Fibroblast of lung (primary cell): ENCODE data around the gene PSMC5. TPM values are rescaled to one million over a fixed set of nuclear protein-coding genes. Genes with fewer than 3 reads are reported as not detected.
"Not testable (repeated sequence)": the region's sequence is repeated elsewhere in the genome, so short reads cannot be mapped to it uniquely, and the experiment has no call there.

ENCODE experiments used
- DNase-seq, 2 donors: peaks; one replicate each; pipeline versions ENCODE4 v3.0.0 to v3.0.0-alpha.2; 2010; ENCODE audit warnings: low read depth in 2 of 2
- H2AFZ ChIP-seq: 2 replicates; pipeline ENCODE4 v1.5.1; 2012; ENCODE audit warnings: low read length, control low read depth, inconsistent platforms
- H3K27ac ChIP-seq: 2 replicates; pipeline ENCODE4 v1.5.1; 2011; ENCODE audit warnings: low read length, control low read depth; ENCODE audit not compliant: insufficient read depth
- H3K27me3 ChIP-seq: 2 replicates; pipeline ENCODE4 v1.5.1; 2011; ENCODE audit warnings: mild to moderate bottlenecking, low read length; ENCODE audit not compliant: control insufficient read depth, insufficient read depth
- H3K36me3 ChIP-seq: 2 replicates; pipeline ENCODE4 v1.5.1; 2011; ENCODE audit warnings: low read length; ENCODE audit not compliant: control insufficient read depth, insufficient read depth
- H3K4me1 ChIP-seq: 2 replicates; pipeline ENCODE4 v1.5.1; 2011; ENCODE audit warnings: low read length; ENCODE audit not compliant: control insufficient read depth, insufficient read depth; ENCODE audit errors: extremely low read depth
- H3K4me2 ChIP-seq: 2 replicates; pipeline ENCODE4 v1.5.1; 2011; ENCODE audit warnings: low read length, control low read depth; ENCODE audit not compliant: insufficient read depth; ENCODE audit errors: extremely low read depth
- H3K4me3 ChIP-seq, 4 experiments: fragments of 200-600 bp in 1 of 4; sonication (generic) in 1 of 4; replicated peaks in 1 of 4; 2 replicates each; pipeline ENCODE4 v1.5.1; 2011 to 2016; ENCODE audit warnings: low read length in 4 of 4, low read depth in 3 of 4, mild to moderate bottlenecking in 3 of 4, control low read depth in 2 of 4, inconsistent platforms in 1 of 4, mixed read lengths in 1 of 4; ENCODE audit not compliant: insufficient read depth in 1 of 4; ENCODE audit errors: control extremely low read depth in 1 of 4
- H3K79me2 ChIP-seq: 2 replicates; pipeline ENCODE4 v1.5.1; 2012; ENCODE audit warnings: mild to moderate bottlenecking, low read length, inconsistent platforms; ENCODE audit not compliant: control insufficient read depth, insufficient read depth
- H3K9ac ChIP-seq: 2 replicates; pipeline ENCODE4 v1.5.1; 2011; ENCODE audit warnings: mild to moderate bottlenecking, low read length, control low read depth; ENCODE audit not compliant: insufficient read depth
- H3K9me3 ChIP-seq: 2 replicates; pipeline ENCODE4 v1.5.1; 2012; ENCODE audit warnings: low read depth, low read length; ENCODE audit not compliant: control insufficient read depth, insufficient read depth
- H4K20me1 ChIP-seq: 2 replicates; pipeline ENCODE4 v1.5.1; 2011; ENCODE audit warnings: low read length; ENCODE audit not compliant: control insufficient read depth, insufficient read depth; ENCODE audit errors: extremely low read depth
- EZH2 ChIP-seq: IDR thresholded peaks from 2 replicates; pipeline ENCODE4 v1.5.1; 2012; ENCODE audit warnings: low read length, control low read depth, mild to moderate bottlenecking; ENCODE audit errors: missing control alignments
- polyA plus RNA-seq, 2 donors: library from polyadenylated mRNA; depleted of rRNA in 1 of 2; stranded (reverse) in 1 of 2; unstranded in 1 of 2; fragments of >200 nt; gene quantifications; 2 replicates each; pipeline ENCODE4 v1.2.1, GENCODE V29; 2011 to 2012; ENCODE audit warnings: missing spikeins in 1 of 2
- total RNA-seq: library from RNA; depleted of rRNA; stranded (reverse); fragments of >200 nt; gene quantifications from 2 replicates; pipeline ENCODE4 v1.2.1, GENCODE V29; 2014
- TF ChIP-seq, protein P1 (sequence below), 2 donors: IDR thresholded peaks in 1 of 2; conservative IDR thresholded peaks in 1 of 2; 1 replicate in 1 of 2; 2 replicates in 1 of 2; pipeline ENCODE4 v1.5.1; 2011 to 2012; ENCODE audit warnings: low read length in 2 of 2, control low read depth in 1 of 2, inconsistent platforms in 1 of 2, low read depth in 1 of 2, mild to moderate bottlenecking in 1 of 2

The PSMC5 gene
- total and polyA plus RNA-seq, 2 donors (not counting 1 experiment from before 2014, with no cell fraction given): 66.9 to 216 TPM

DNA sequence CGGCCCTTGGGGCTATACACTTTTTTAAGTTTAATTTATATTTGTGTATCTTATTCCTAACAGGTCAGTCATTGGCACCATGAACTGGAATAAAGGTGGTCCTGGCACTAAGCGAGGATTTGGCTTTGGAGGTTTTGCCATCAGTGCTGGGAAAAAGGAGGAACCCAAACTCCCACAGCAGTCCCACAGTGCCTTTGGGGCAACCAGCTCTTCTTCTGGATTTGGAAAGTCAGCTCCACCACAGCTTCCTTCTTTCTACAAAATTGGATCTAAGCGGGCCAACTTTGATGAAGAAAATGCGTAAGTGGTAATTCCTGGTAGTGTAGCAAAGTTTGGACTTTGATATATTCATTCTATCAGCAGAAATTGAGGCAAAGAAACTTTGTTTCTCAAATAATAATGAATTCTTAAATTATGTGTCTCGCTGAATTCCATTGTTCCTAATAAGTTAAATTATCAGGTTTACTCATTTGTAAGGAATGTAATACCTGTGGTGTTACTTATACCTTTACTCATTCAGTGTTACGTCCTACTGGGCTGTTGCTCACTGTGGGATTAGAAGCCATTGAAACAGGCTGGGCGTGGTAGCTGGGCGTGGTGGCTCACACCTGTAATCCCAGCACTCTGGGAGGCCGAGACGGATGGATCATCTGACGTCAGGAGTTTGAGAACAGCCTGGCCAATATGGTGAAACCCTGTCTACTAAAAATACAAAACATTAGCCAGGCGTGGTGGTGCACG, 40.1 kb upstream of the PSMC5 start:
- no peak overlapping the region for H2AFZ ChIP-seq
- peaks cover 63% of the 10 kb centered on the region for H3K79me2 ChIP-seq
- no peaks in the 10 kb centered on the region for H3K9me3 ChIP-seq
- no peaks in the 10 kb centered on the region for H3K27me3 ChIP-seq
- TF ChIP-seq, protein P1, sequence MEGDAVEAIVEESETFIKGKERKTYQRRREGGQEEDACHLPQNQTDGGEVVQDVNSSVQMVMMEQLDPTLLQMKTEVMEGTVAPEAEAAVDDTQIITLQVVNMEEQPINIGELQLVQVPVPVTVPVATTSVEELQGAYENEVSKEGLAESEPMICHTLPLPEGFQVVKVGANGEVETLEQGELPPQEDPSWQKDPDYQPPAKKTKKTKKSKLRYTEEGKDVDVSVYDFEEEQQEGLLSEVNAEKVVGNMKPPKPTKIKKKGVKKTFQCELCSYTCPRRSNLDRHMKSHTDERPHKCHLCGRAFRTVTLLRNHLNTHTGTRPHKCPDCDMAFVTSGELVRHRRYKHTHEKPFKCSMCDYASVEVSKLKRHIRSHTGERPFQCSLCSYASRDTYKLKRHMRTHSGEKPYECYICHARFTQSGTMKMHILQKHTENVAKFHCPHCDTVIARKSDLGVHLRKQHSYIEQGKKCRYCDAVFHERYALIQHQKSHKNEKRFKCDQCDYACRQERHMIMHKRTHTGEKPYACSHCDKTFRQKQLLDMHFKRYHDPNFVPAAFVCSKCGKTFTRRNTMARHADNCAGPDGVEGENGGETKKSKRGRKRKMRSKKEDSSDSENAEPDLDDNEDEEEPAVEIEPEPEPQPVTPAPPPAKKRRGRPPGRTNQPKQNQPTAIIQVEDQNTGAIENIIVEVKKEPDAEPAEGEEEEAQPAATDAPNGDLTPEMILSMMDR (conservative IDR thresholded peaks at IDR 0.05 in 1 of 2, IDR thresholded peaks at IDR 0.05 in 1 of 2; ENCODE audit: low read depth in 1 of 2, low read length in 2 of 2): no peak
- no peak for TF ChIP-seq EZH2
- no peak for DNase-seq
- peaks cover 10% of the 10 kb centered on the region for H3K36me3 ChIP-seq
- no peaks in the 10 kb centered on the region for H3K4me1 ChIP-seq
- H3K4me3 ChIP-seq: no peak overlapping the region
- no peak overlapping the region for H3K27ac ChIP-seq
- no peak overlapping the region for H3K4me2 ChIP-seq
- H3K9ac ChIP-seq: no peak overlapping the region
- no peaks in the 10 kb centered on the region for H4K20me1 ChIP-seq

DNA sequence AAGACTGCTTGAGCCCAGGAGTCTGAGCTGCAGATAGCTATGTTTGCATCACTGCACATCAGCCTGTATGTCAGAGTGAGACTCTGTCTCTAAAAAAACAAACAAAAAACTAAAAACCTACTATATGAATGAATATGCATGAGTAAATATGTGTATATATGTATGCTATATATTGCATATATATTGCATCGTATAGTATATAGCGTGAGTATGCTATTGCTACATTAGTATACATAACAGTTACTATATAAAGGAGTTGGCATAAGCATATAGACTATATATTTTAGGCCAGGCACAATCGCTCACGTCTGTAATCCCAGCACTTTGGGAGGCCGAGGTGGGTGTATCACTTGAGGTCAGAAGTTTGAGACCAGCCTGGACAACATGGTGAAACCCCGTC, 37.2 kb upstream of the PSMC5 start:
- peaks cover 1% of the 10 kb centered on the region for H4K20me1 ChIP-seq
- H2AFZ ChIP-seq: no peak overlapping the region
- no peak for DNase-seq
- H3K36me3 ChIP-seq: peaks cover 15% of the 10 kb centered on the region
- no peaks in the 10 kb centered on the region for H3K4me1 ChIP-seq
- peaks cover 38% of the 10 kb centered on the region for H3K79me2 ChIP-seq
- H3K4me2 ChIP-seq: no peak overlapping the region
- no peak overlapping the region for H3K27ac ChIP-seq
- no peak overlapping the region for H3K9ac ChIP-seq
- TF ChIP-seq, protein P1 (conservative IDR thresholded peaks at IDR 0.05 in 1 of 2, IDR thresholded peaks at IDR 0.05 in 1 of 2; ENCODE audit: low read depth in 1 of 2, low read length in 2 of 2): no peak
- TF ChIP-seq EZH2: no peak
- no peaks in the 10 kb centered on the region for H3K27me3 ChIP-seq
- H3K4me3 ChIP-seq: no peak overlapping the region
- H3K9me3 ChIP-seq: no peaks in the 10 kb centered on the region

GRCh38 chr17:63792055-63792729, 35.0 kb upstream of the PSMC5 start:
- TF ChIP-seq EZH2: no peak
- TF ChIP-seq, protein P1 (conservative IDR thresholded peaks at IDR 0.05 in 1 of 2, IDR thresholded peaks at IDR 0.05 in 1 of 2; ENCODE audit: low read depth in 1 of 2, low read length in 2 of 2): no peak
- Histone ChIP-seq H3K79me2 (peaks cover 25% of the 10 kb centered on the region), H3K4me3 (no peak overlapping the region), H3K36me3 (peaks cover 12% of the 10 kb centered on the region), H4K20me1 (peaks cover 1% of the 10 kb centered on the region), H2AFZ (no peak overlapping the region), H3K9ac (no peak overlapping the region), H3K4me2 (no peak overlapping the region), H3K9me3 (no peaks in the 10 kb centered on the region), H3K27ac (no peak overlapping the region), H3K4me1 (no peaks in the 10 kb centered on the region), H3K27me3 (no peaks in the 10 kb centered on the region)
- no peak for DNase-seq

DNA sequence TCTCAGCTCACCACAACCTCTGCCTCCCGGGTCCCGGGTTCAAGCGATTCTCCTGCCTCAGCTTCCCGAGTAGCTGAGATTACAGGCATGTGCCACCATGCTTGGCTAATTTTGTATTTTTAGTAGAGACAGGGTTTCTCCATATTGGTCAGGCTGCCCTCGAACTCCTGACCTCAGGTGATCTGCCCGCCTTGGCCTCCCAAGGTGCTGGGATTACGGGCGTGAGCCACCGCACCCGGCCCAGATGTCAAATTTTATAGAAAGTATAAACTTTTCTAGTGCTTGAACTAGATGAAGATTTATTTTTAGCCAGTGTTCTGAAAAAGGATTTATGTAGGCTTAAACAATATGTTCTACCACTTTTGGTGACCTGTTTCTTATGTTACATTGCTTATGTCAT, 30.9 kb upstream of the PSMC5 start:
- H3K27me3 ChIP-seq, H3K4me3 ChIP-seq, H4K20me1 ChIP-seq, H3K9me3 ChIP-seq, H3K79me2 ChIP-seq, H3K9ac ChIP-seq, H3K4me2 ChIP-seq, H3K27ac ChIP-seq, DNase-seq, H3K4me1 ChIP-seq, H2AFZ ChIP-seq: not testable (repeated sequence)
- peaks cover 12% of the 10 kb centered on the region for H3K36me3 ChIP-seq
